IMR-90 (cell line): ENCODE results near the gene CKS1B. TPM values are rescaled to one million over a fixed set of nuclear protein-coding genes. Genes with fewer than 3 reads are reported as not detected.
"Not testable (repeated sequence)": the region's sequence is repeated elsewhere in the genome, so short reads cannot be mapped to it uniquely, and the experiment has no call there.

Experiments
- ATAC-seq: fragments of 200-7000 bp; cut with Tn5 transposase; 2 replicates; pipeline ENCODE4 v1.9.1; 2020; ENCODE audit warnings: low read depth, mild to moderate bottlenecking, moderate library complexity
- BruUV-seq: library from RNA; stranded (reverse); fragments of 400-500 nt; replicated peaks from 2 replicates; lab custom pipeline; 2021; lab: Mats Ljungman, UMichigan
- CTCF ChIA-PET: fragments of 300-600 bp; formaldehyde crosslinking; extraction: SDS; loops from one replicate; lab custom pipeline; 2021; ENCODE audit warnings: antibody characterized with exemption; lab: Yijun Ruan, JAX
- POLR2A ChIA-PET: fragments of 300-600 bp; sonication (Branson Sonifier 250); formaldehyde crosslinking; loops from one replicate; lab custom pipeline; 2022; ENCODE audit warnings: antibody characterized with exemption; ENCODE audit not compliant: unreplicated experiment; lab: Charles Lee
- DNase-seq: peaks from one replicate; pipeline ENCODE4 v3.0.0; 2013
- H2AFZ ChIP-seq: replicated peaks from 2 replicates; pipeline ENCODE3; 2013; ENCODE audit warnings: low read length, mild to moderate bottlenecking; ENCODE audit not compliant: poor library complexity
- H2AK5ac ChIP-seq: 2 replicates; pipeline ENCODE4 v1.6.1; 2013; ENCODE audit warnings: low read depth, low read length, inconsistent platforms
- H2AK9ac ChIP-seq: replicated peaks from 2 replicates; pipeline ENCODE3; 2013; ENCODE audit warnings: mild to moderate bottlenecking, low read depth, low read length, moderate library complexity; ENCODE audit not compliant: poor library complexity
- H2BK120ac ChIP-seq: 2 replicates; pipeline ENCODE4 v1.6.1; 2013; ENCODE audit warnings: low read depth, low read length, inconsistent platforms
- H2BK15ac ChIP-seq: 3 replicates; pipeline ENCODE4 v1.6.1; 2013; ENCODE audit warnings: low read depth, low read length, inconsistent platforms
- H2BK20ac ChIP-seq: 2 replicates; pipeline ENCODE4 v1.6.1; 2013; ENCODE audit warnings: low read depth, mild to moderate bottlenecking, inconsistent platforms, low read length, moderate library complexity
- H2BK5ac ChIP-seq: 2 replicates; pipeline ENCODE4 v1.6.1; 2013; ENCODE audit warnings: mild to moderate bottlenecking, low read depth, low read length, inconsistent platforms; ENCODE audit not compliant: poor library complexity, severe bottlenecking
- H3K14ac ChIP-seq: replicated peaks from 2 replicates; pipeline ENCODE4 v1.6.1; 2013; ENCODE audit warnings: low read depth, low read length, inconsistent platforms
- H3K18ac ChIP-seq: 2 replicates; pipeline ENCODE4 v1.6.1; 2013; ENCODE audit warnings: low read depth, low read length, control low read depth
- H3K23ac ChIP-seq: 2 replicates; pipeline ENCODE4 v1.6.1; 2013; ENCODE audit warnings: low read depth, low read length, inconsistent platforms
- H3K27ac ChIP-seq: 2 replicates; pipeline ENCODE4 v1.5.1; 2013; ENCODE audit warnings: mild to moderate bottlenecking, control low read depth, low read length; ENCODE audit not compliant: insufficient read depth
- H3K27me3 ChIP-seq: 2 replicates; pipeline ENCODE4 v1.6.1; 2013; ENCODE audit warnings: low read length; ENCODE audit not compliant: control insufficient read depth, insufficient read depth
- H3K36me3 ChIP-seq: 2 replicates; pipeline ENCODE4 v1.6.1; 2013; ENCODE audit warnings: low read length, mixed read lengths; ENCODE audit not compliant: control insufficient read depth, insufficient read depth
- H3K4ac ChIP-seq: 2 replicates; pipeline ENCODE4 v1.6.1; 2013; ENCODE audit warnings: low read depth, low read length, inconsistent platforms
- H3K4me1 ChIP-seq: 2 replicates; pipeline ENCODE4 v1.6.1; 2013; ENCODE audit warnings: low read length, mixed read lengths; ENCODE audit not compliant: control insufficient read depth, insufficient read depth
- H3K4me2 ChIP-seq: 2 replicates; pipeline ENCODE4 v1.6.1; 2013; ENCODE audit warnings: low read depth, mild to moderate bottlenecking, control low read depth, low read length, moderate library complexity
- H3K4me3 ChIP-seq: 2 replicates; pipeline ENCODE4 v1.5.1; 2013; ENCODE audit warnings: low read depth, mild to moderate bottlenecking, control low read depth, low read length, moderate library complexity; ENCODE audit not compliant: insufficient read depth
- H3K56ac ChIP-seq: 2 replicates; pipeline ENCODE4 v1.6.1; 2013; ENCODE audit warnings: low read length, inconsistent platforms; ENCODE audit not compliant: insufficient read depth; ENCODE audit errors: extremely low read depth
- H3K79me1 ChIP-seq, 2 experiments: 2 replicates each; pipeline ENCODE4 v1.6.1; 2013; ENCODE audit warnings: low read length in 2 of 2, inconsistent platforms in 1 of 2, low read depth in 1 of 2
- H3K9ac ChIP-seq: 2 replicates; pipeline ENCODE4 v1.6.1; 2013; ENCODE audit warnings: low read depth, low read length, control low read depth
- H3K9me1 ChIP-seq: 2 replicates; pipeline ENCODE4 v1.6.1; 2013; ENCODE audit warnings: low read length, inconsistent platforms; ENCODE audit not compliant: insufficient read depth
- H3K9me3 ChIP-seq: 2 replicates; pipeline ENCODE4 v1.6.1; 2013; ENCODE audit warnings: low read length; ENCODE audit not compliant: control insufficient read depth, insufficient read depth
- H4K20me1 ChIP-seq: 2 replicates; pipeline ENCODE4 v1.6.1; 2013; ENCODE audit warnings: low read length, inconsistent platforms; ENCODE audit not compliant: insufficient read depth
- H4K5ac ChIP-seq: 2 replicates; pipeline ENCODE4 v1.6.1; 2013; ENCODE audit warnings: mild to moderate bottlenecking, low read depth, low read length, control low read depth
- H4K8ac ChIP-seq, 2 experiments: 2 replicates each; pipeline ENCODE4 v1.6.1; 2013; ENCODE audit warnings: low read depth in 2 of 2, low read length in 2 of 2, control low read depth in 1 of 2, inconsistent platforms in 1 of 2
- H4K91ac ChIP-seq: 2 replicates; pipeline ENCODE4 v1.6.1; 2013; ENCODE audit warnings: low read depth, low read length, inconsistent platforms; ENCODE audit not compliant: insufficient read depth
- CTCF ChIP-seq: conservative IDR thresholded peaks from 2 replicates; pipeline ENCODE4 v1.5.1; 2012; ENCODE audit warnings: mild to moderate bottlenecking, low read depth, low read length, improper control_type of control experiment
- MAZ ChIP-seq: IDR thresholded peaks from 2 replicates; pipeline ENCODE4 v1.6.1; 2012; ENCODE audit warnings: low read depth, mild to moderate bottlenecking, low read length, improper control_type of control experiment, moderate library complexity, borderline replicate concordance
- RAD21 ChIP-seq: IDR thresholded peaks from 2 replicates; pipeline ENCODE4 v1.6.1; 2012; ENCODE audit warnings: low read length, improper control_type of control experiment
- SMC3 ChIP-seq: fragments of 150-350 bp; IDR thresholded peaks from 2 replicates; pipeline ENCODE4 v1.6.1; 2016; ENCODE audit warnings: low read depth, mild to moderate bottlenecking, antibody characterized with exemption, low read length, moderate library complexity
- WGBS, 2 experiments: methylation state at CpG; one replicate each; pipeline versions ENCODE4 v1.1.5 to v1.1.7; 2013; ENCODE audit warnings: missing lambda C conversion rate in 2 of 2; ENCODE audit not compliant: insufficient read length in 1 of 2; ENCODE audit errors: extremely low coverage in 2 of 2; 5-methylcytosine and 5-hydroxymethylcytosine counted together
- dilution Hi-C: fragments of 300-500 bp; cut with HindIII; formaldehyde crosslinking; loops from one replicate; pipeline ENCODE4 v1.14.3; 2018; ENCODE audit warnings: low sequenced_read_pairs; ENCODE audit not compliant: unreplicated experiment
- in situ Hi-C: fragments of 300-500 bp; cut with MboI; formaldehyde crosslinking; loops from 3 replicates; pipeline ENCODE4 v1.14.3; 2019; ENCODE audit warnings: low sequenced_read_pairs, inconsistent platforms, mixed read lengths
- intact Hi-C: fragments of 100-400 bp; cut with micrococcal nuclease; formaldehyde crosslinking; loops from 2 replicates; pipeline ENCODE4 v1.10.0; 2022
- polyA plus RNA-seq, 3 experiments: library from polyadenylated mRNA; depleted of rRNA; stranded (reverse); fragments of >200 nt; gene quantifications; 2 replicates each; pipeline ENCODE4 v1.2.3, GENCODE V29; 2012; ENCODE audit warnings: low replicate concordance in 1 of 3
- total RNA-seq: library from RNA; depleted of rRNA; stranded (reverse); fragments of >200 nt; gene quantifications from 2 replicates; pipeline ENCODE4 v1.2.3, GENCODE V29; 2012

The CKS1B gene
- total and polyA plus RNA-seq, 2 of the 4 experiments (the other 2 are of a cell fraction) = 140 to 195 TPM

GRCh38 chr1:154995301-154995983 is 21.0 kb downstream of the CKS1B start:
- H3K4me2 ChIP-seq, H2AK9ac ChIP-seq, H2BK5ac ChIP-seq, H3K9ac ChIP-seq, BruUV-seq, H3K18ac ChIP-seq, H3K27ac ChIP-seq, H3K56ac ChIP-seq, H3K36me3 ChIP-seq, H4K8ac ChIP-seq, H2BK120ac ChIP-seq, H3K9me3 ChIP-seq, H4K5ac ChIP-seq, H3K27me3 ChIP-seq, H3K4me3 ChIP-seq, H3K4ac ChIP-seq, H4K20me1 ChIP-seq, H3K9me1 ChIP-seq, H4K91ac ChIP-seq, H2AK5ac ChIP-seq, H3K23ac ChIP-seq, dilution Hi-C loops, H2AFZ ChIP-seq, H3K14ac ChIP-seq, H2BK20ac ChIP-seq, H2BK15ac ChIP-seq, in situ Hi-C loops: not testable (repeated sequence)
- H3K4me1 ChIP-seq = peaks cover 13% of the 10 kb centered on the region
- ChIA-PET CTCF (interaction anchor here (0.6 to 1.6 kb wide), 3 partner anchors 22 to 337 kb away, joined by 4 to 5 read pairs (median 4); no protein-coding TSS in a partner anchor), POLR2A (interaction anchor here (1.6 kb wide), 1 partner anchor 23 kb away, joined by 4 read pairs; no protein-coding TSS in a partner anchor)
- no CpG with 5 or more reads among the region's 13 CpGs for WGBS, 2 experiments
- intact Hi-C loops = loop anchor here (1.0 kb wide), 1 partner anchor 21 kb away; the partner anchor contains the start of gene CKS1B
- peaks cover 0 to 14% of the 10 kb centered on the region in 2 experiments; a peak in 1 of 4 replicates for H3K79me1 ChIP-seq
- TF ChIP-seq RAD21 (peak; percentile 50), SMC3 (peak; percentile 47), MAZ (0 out of 2 replicates have a peak, but pooled peaks have one; percentile 21), CTCF (peak; percentile 64)
- ATAC-seq (peak; percentile 48), DNase-seq (peak; percentile 84)
